SK-N-SH (cell line): Measurements from ENCODE around the gene SOS2. TPM values are rescaled to one million over a fixed set of nuclear protein-coding genes. Genes with fewer than 3 reads are reported as not detected.

Experiments
- CTCF ChIA-PET: fragments of 300-600, 350-600 bp; formaldehyde crosslinking; extraction: SDS; loops from one replicate; lab custom pipeline; 2021; lab: Yijun Ruan, JAX
- POLR2A ChIA-PET: fragments of 350-600 bp; sonication (Branson Sonifier 250); formaldehyde crosslinking; extraction: SDS; loops from one replicate; lab custom pipeline; 2020; ENCODE audit warnings: antibody characterized with exemption, inconsistent platforms; lab: Yijun Ruan, JAX
- DNase-seq: peaks from one replicate; pipeline ENCODE4 v3.0.0; 2012
- H2AFZ ChIP-seq: fragments of 200-600 bp; sonication (generic); 2 replicates; pipeline ENCODE4 v1.8.1; 2016; ENCODE audit warnings: antibody characterized with exemption, mild to moderate bottlenecking, low read depth
- H3F3A ChIP-seq: fragments of 200-600 bp; sonication (generic); replicated peaks from 2 replicates; pipeline ENCODE3; 2016; ENCODE audit warnings: antibody characterized with exemption, mild to moderate bottlenecking; ENCODE audit not compliant: insufficient read depth
- H3K27ac ChIP-seq, 2 experiments: fragments of 200-500 bp in 1 of 2; fragments of 200-600 bp in 1 of 2; sonication (Bioruptor generic) in 1 of 2; sonication (generic), shearing (Covaris generic) in 1 of 2; 2 replicates each; pipeline versions ENCODE4 v1.5.1 to v1.6.1; 2014 to 2016; ENCODE audit warnings: low read depth in 2 of 2, inconsistent platforms in 1 of 2, low read length in 1 of 2, mild to moderate bottlenecking in 1 of 2, mixed read lengths in 1 of 2
- H3K27me3 ChIP-seq: fragments of 200-600 bp; sonication (generic), shearing (Covaris generic); 2 replicates; pipeline ENCODE4 v1.6.1; 2016; ENCODE audit warnings: mixed run types; ENCODE audit not compliant: insufficient read depth
- H3K36me3 ChIP-seq, 2 experiments: fragments of 200-500 bp in 1 of 2; fragments of 200-600 bp in 1 of 2; sonication (Bioruptor generic) in 1 of 2; sonication (generic) in 1 of 2; replicated peaks in 1 of 2; 2 replicates each; pipeline versions ENCODE3 to v1.5.1; 2014 to 2016; ENCODE audit warnings: low read length in 1 of 2, mild to moderate bottlenecking in 1 of 2; ENCODE audit not compliant: insufficient read depth in 2 of 2, control insufficient read depth in 1 of 2
- H3K4me1 ChIP-seq, 2 experiments: fragments of 200-500 bp in 1 of 2; fragments of 200-600 bp in 1 of 2; sonication (Bioruptor generic) in 1 of 2; sonication (generic), shearing (Covaris generic) in 1 of 2; 2 replicates each; pipeline versions ENCODE4 v1.5.1 to v1.6.1; 2014 to 2016; ENCODE audit warnings: low read depth in 1 of 2, low read length in 1 of 2, mixed run types in 1 of 2; ENCODE audit not compliant: insufficient read depth in 2 of 2, control insufficient read depth in 1 of 2
- H3K4me2 ChIP-seq: fragments of 200-600 bp; sonication (generic), shearing (Covaris generic); 2 replicates; pipeline ENCODE4 v1.6.1; 2017; ENCODE audit warnings: mixed run types
- H3K4me3 ChIP-seq, 2 experiments: fragments of 200-500 bp in 1 of 2; fragments of 200-600 bp in 1 of 2; sonication (Bioruptor generic) in 1 of 2; sonication (generic), shearing (Covaris generic) in 1 of 2; 2 replicates each; pipeline versions ENCODE4 v1.5.1 to v1.8.1; 2014 to 2016; ENCODE audit warnings: low read depth in 2 of 2, inconsistent platforms in 1 of 2, low read length in 1 of 2, mild to moderate bottlenecking in 1 of 2, mixed read lengths in 1 of 2, moderate library complexity in 1 of 2
- H3K79me2 ChIP-seq: fragments of 200-600 bp; sonication (generic); 2 replicates; pipeline ENCODE4 v1.8.1; 2017; ENCODE audit warnings: mild to moderate bottlenecking; ENCODE audit not compliant: insufficient read depth
- H3K9ac ChIP-seq: fragments of 200-600 bp; sonication (generic); 2 replicates; pipeline ENCODE4 v1.6.1; 2017; ENCODE audit warnings: mixed run types
- H3K9me2 ChIP-seq: fragments of 200-600 bp; sonication (generic); 2 replicates; pipeline ENCODE4 v1.6.1; 2017; ENCODE audit warnings: mixed run types
- H3K9me3 ChIP-seq: fragments of 200-600 bp; sonication (generic); 2 replicates; pipeline ENCODE4 v1.6.1; 2017; ENCODE audit warnings: mixed run types, mild to moderate bottlenecking, moderate library complexity
- H4K20me1 ChIP-seq: fragments of 200-600 bp; sonication (generic); 2 replicates; pipeline ENCODE4 v1.6.1; 2017; ENCODE audit warnings: mild to moderate bottlenecking, mixed run types; ENCODE audit not compliant: insufficient read depth
- CHD2 ChIP-seq: fragments of 150-350 bp; IDR thresholded peaks from 2 replicates; pipeline ENCODE4 v1.6.1; 2018; ENCODE audit warnings: low read length; ENCODE audit not compliant: partially characterized antibody
- CTCF ChIP-seq: fragments of 200-600 bp; sonication (generic); IDR thresholded peaks from 2 replicates; pipeline ENCODE4 v1.6.1; 2017; ENCODE audit warnings: antibody characterized with exemption, mild to moderate bottlenecking, moderate library complexity
- EP300 ChIP-seq, 2 experiments: IDR thresholded peaks; 2 replicates each; pipeline versions ENCODE4 v1.4.0 to v1.6.1; 2012; ENCODE audit warnings: borderline replicate concordance in 1 of 2, low read depth in 1 of 2, low read length in 1 of 2
- EZH2phosphoT487 ChIP-seq: fragments of 200-600 bp; sonication (generic); IDR thresholded peaks from 2 replicates; pipeline ENCODE4 v1.6.1; 2017; ENCODE audit warnings: low read depth, mixed run types, mild to moderate bottlenecking, antibody characterized with exemption, moderate library complexity, borderline replicate concordance
- IRF3 ChIP-seq: fragments of 150-350 bp; IDR thresholded peaks from 2 replicates; pipeline ENCODE4 v1.6.1; 2016; ENCODE audit warnings: mild to moderate bottlenecking, low read depth, low read length
- JUND ChIP-seq: IDR thresholded peaks from 2 replicates; pipeline ENCODE4 v1.4.0; 2012
- MAX ChIP-seq: IDR thresholded peaks from 2 replicates; pipeline ENCODE4 v1.4.0; 2012; ENCODE audit warnings: low read depth
- RAD21 ChIP-seq: IDR thresholded peaks from 2 replicates; pipeline ENCODE4 v1.6.1; 2012; ENCODE audit warnings: mild to moderate bottlenecking, low read length
- RCOR1 ChIP-seq: fragments of 150-350 bp; IDR thresholded peaks from 2 replicates; pipeline ENCODE4 v1.6.1; 2017; ENCODE audit warnings: antibody characterized with exemption, low read length
- REST ChIP-seq: IDR thresholded peaks from 2 replicates; pipeline ENCODE4 v1.6.1; 2012; ENCODE audit warnings: mild to moderate bottlenecking, low read depth, low read length, moderate library complexity
- SIN3A ChIP-seq: IDR thresholded peaks from 2 replicates; pipeline ENCODE4 v1.6.1; 2012; ENCODE audit warnings: low read depth, mild to moderate bottlenecking, low read length, moderate library complexity, borderline replicate concordance
- USF1 ChIP-seq: IDR thresholded peaks from 2 replicates; pipeline ENCODE4 v1.4.0; 2012; ENCODE audit warnings: low read depth, borderline replicate concordance
- USF2 ChIP-seq: fragments of 150-350 bp; IDR thresholded peaks from 2 replicates; pipeline ENCODE4 v1.6.1; 2017; ENCODE audit warnings: antibody characterized with exemption, low read length, low read depth, borderline replicate concordance
- WGBS: methylation state at CpG from one replicate; pipeline ENCODE4 v1.1.6; 2017; ENCODE audit warnings: low lambda C conversion rate; 5-methylcytosine and 5-hydroxymethylcytosine counted together
- polyA plus RNA-seq, 3 experiments: library from polyadenylated mRNA; depleted of rRNA; stranded (reverse); fragments of >200 nt; gene quantifications; 2 replicates each; pipeline ENCODE4 v1.2.3, GENCODE V29; 2012
- TF ChIP-seq, protein P1 (sequence below): IDR thresholded peaks from 2 replicates; pipeline ENCODE4; 2012

SOS2 gene
- polyA plus RNA-seq, 1 of the 3 experiments (the other 2 are of a cell fraction) = 6.2 TPM

DNA sequence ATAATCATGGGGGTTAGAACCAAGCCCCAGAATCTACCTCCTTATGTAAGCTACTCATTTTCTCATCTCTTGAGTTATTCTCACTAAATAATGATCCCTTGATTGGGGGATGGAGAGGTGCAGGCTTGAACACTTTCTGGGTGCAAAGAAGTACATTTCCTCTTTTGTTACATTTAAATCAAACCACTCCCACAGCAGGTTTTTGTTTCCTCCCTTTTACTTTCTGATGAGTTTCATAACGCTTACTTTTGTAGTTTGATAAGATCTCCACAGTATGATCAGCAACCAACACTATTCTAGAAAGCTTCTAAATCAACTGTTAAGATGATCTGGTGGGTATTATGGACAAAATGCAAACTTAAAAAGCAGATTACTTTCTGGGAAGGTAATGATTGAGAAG, 135.5 kb downstream of the SOS2 start:
- Histone ChIP-seq H3K27ac (no peak overlapping the region), H3K4me3 (no peak overlapping the region), H3K4me1 (peaks cover 0 to 4% of the 10 kb centered on the region in 2 experiments; a peak in 1 of 4 replicates), H3K27me3 (no peaks in the 10 kb centered on the region), H3K9ac (no peak overlapping the region), H3K36me3 (no peaks in the 10 kb centered on the region), H3K9me2 (no peaks in the 10 kb centered on the region), H3K79me2 (no peaks in the 10 kb centered on the region), H4K20me1 (no peaks in the 10 kb centered on the region), H3F3A (peaks cover 5% of the 10 kb centered on the region), H3K4me2 (no peak overlapping the region), H2AFZ (no peak overlapping the region), H3K9me3 (no peaks in the 10 kb centered on the region)
- no peak for TF ChIP-seq MAX
- no peak for TF ChIP-seq EP300 (IDR thresholded peaks at IDR 0.05; ENCODE audit: borderline replicate concordance in 1 of 2, low read depth in 1 of 2, low read length in 1 of 2)
- TF ChIP-seq, protein P1, sequence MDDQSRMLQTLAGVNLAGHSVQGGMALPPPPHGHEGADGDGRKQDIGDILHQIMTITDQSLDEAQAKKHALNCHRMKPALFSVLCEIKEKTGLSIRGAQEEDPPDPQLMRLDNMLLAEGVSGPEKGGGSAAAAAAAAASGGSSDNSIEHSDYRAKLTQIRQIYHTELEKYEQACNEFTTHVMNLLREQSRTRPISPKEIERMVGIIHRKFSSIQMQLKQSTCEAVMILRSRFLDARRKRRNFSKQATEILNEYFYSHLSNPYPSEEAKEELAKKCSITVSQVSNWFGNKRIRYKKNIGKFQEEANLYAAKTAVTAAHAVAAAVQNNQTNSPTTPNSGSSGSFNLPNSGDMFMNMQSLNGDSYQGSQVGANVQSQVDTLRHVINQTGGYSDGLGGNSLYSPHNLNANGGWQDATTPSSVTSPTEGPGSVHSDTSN = no peak
- CTCF ChIA-PET = interaction anchor here (1.7 to 15.1 kb wide), 2 partner anchors 9 to 230 kb away, joined by 7 to 204 read pairs; no protein-coding TSS in a partner anchor
- POLR2A ChIA-PET = no interaction called here
- 89% methylated on average over 1 of the region's 1 CpG for WGBS
- no peak for DNase-seq

DNA sequence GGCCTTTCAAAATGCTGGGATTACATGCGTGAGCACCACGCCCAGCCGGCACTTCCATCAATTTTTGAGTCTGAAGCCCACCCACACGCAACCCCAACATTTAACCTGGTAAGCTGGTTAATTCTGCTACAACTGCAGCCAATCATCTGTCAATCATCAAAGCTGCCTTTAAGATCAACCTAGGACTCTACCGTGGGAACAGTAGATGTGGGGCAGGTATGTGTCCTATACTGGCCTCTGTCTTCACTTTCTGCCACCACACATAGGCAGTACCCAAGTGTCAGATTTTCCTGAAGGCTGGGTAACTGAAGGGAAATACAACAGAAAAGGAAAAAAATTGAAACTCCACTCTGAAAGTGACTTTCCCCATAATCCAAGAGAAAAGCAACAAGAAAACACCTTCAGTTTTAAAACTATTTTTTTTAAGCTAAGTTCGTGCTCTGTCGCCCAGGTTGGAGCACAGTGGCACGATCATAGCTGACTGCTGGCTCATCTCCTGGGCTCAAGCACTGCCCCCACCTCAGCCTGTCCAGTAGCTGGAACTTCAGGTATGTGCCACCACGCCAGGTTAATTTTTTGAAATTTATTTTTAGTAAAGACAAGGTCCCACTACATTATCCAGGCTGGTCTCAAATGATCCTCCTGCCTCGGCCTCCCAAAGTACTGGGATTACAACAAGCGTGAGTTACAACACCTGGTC, 137.2 kb downstream of the SOS2 start:
- 96% methylated on average over 11 of the region's 11 CpGs for WGBS
- Histone ChIP-seq H3K4me2 (no peak overlapping the region), H3K27me3 (no peaks in the 10 kb centered on the region), H2AFZ (no peak overlapping the region), H3K79me2 (no peaks in the 10 kb centered on the region), H4K20me1 (no peaks in the 10 kb centered on the region), H3K9me3 (no peaks in the 10 kb centered on the region), H3K27ac (no peak overlapping the region), H3K9me2 (no peaks in the 10 kb centered on the region), H3K4me3 (no peak overlapping the region), H3F3A (peaks cover 5% of the 10 kb centered on the region), H3K9ac (no peak overlapping the region), H3K36me3 (no peaks in the 10 kb centered on the region), H3K4me1 (no peaks in the 10 kb centered on the region; a peak in 1 of 4 replicates)
- ChIA-PET CTCF (interaction anchor here (1.0 to 1.8 kb wide), 5 partner anchors 9 to 241 kb away, joined by 3 to 6 read pairs (median 5); no protein-coding TSS in a partner anchor), POLR2A (no interaction called here)
- DNase-seq = no peak
- TF ChIP-seq USF2 = no peak
- no peak for TF ChIP-seq CTCF
- no peak for TF ChIP-seq RAD21
- TF ChIP-seq SIN3A = no peak
- no peak for TF ChIP-seq USF1
- no peak for TF ChIP-seq REST
- no peak for TF ChIP-seq RCOR1
- no peak for TF ChIP-seq EZH2phosphoT487
- no peak for TF ChIP-seq JUND
- no peak for TF ChIP-seq CHD2
- no peak for TF ChIP-seq IRF3
